Activated CD8-positive, alpha-beta memory T cell treated with anti-CD3 and anti-CD28 coated beads for 24 hours (primary cell): ENCODE measurements around the gene TTC19.
"Not testable (repeated sequence)": the region's sequence is repeated elsewhere in the genome, so short reads cannot be mapped to it uniquely, and the experiment has no call there.

Experiments used
- DNase-seq: peaks from one replicate; pipeline ENCODE4 v3.0.0-alpha.2; 2020

Gene TTC19

DNA sequence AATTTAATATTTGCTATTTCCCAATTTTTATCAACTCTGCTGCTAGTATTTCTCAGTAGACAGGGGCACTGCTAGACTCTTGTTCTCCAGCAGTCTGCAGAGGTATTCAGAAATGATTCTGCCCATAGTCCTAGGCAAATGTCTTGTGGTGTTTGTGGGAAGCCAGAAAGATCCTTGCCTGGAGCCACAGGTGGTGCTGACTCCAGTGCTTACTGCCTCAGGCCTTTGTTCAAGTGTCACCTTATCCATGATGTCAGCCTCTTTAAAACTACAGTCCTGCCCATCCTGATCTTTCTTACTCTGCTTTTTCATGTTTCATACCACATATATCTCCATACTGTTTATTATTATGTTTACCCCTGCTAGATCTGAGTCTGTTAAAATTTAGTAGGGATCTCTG is 26.6 kb upstream of the TTC19 start:
- DNase-seq, result no peak

DNA sequence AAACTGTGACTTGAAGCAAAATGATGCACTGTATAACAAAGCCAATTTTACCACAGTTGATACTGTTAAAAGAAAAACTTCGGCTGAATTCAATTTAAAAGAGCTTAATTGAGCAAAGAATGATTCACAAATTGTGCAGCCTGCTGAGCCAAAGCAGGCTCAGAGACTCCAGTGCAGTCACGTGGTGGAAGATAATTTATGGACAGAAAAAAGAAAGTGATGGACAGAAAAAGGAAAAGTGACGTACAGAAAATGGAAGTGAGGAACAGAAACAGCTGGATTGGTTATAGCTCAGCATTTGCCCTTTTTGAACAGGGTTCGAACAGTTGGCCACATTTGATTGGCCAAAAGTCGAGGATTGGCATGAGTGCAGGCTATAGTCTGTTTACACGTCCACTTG is 25.8 kb upstream of the TTC19 start:
- DNase-seq, result no peak

DNA sequence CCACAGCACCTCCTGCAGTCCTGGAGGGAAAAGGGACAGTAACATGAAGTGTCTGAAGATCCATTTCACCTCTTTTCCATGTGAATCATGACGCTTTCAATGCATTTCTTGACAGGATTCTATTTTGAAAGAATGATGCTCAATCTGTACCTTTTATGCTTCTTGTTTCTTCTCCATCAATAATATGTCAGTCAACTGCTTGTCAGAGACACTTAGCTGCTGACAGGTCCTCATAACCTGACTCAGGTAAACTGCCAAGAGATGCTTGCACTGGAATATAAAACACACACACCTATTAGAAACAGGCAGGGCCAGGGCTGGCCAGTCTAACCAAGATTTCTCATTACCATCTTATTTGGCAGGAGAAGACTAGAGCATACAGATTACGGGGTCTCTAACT is 21.7 kb upstream of the TTC19 start:
- no peak for DNase-seq

GRCh38 chr17:15978606-15979005 is 21.0 kb upstream of the TTC19 start:
- DNase-seq, result no peak

DNA sequence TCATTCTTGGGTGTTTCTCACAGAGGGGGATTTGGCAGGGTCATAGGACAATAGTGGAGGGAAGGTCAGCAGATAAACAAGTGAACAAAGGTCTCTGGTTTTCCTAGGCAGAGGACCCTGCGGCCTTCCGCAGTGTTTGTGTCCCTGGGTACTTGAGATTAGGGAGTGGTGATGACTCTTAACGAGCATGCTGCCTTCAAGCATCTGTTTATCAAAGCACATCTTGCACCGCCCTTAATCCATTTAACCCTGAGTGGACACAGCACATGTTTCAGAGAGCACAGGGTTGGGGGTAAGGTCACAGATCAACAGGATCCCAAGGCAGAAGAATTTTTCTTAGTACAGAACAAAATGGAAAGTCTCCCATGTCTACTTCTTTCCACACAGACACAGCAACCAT is 20.6 kb upstream of the TTC19 start:
- not testable (repeated sequence) for DNase-seq

- DNase-seq, result no peak
Observed at GRCh38 chr17:15981208-15981607, 18.4 kb upstream of the TTC19 start.

DNA sequence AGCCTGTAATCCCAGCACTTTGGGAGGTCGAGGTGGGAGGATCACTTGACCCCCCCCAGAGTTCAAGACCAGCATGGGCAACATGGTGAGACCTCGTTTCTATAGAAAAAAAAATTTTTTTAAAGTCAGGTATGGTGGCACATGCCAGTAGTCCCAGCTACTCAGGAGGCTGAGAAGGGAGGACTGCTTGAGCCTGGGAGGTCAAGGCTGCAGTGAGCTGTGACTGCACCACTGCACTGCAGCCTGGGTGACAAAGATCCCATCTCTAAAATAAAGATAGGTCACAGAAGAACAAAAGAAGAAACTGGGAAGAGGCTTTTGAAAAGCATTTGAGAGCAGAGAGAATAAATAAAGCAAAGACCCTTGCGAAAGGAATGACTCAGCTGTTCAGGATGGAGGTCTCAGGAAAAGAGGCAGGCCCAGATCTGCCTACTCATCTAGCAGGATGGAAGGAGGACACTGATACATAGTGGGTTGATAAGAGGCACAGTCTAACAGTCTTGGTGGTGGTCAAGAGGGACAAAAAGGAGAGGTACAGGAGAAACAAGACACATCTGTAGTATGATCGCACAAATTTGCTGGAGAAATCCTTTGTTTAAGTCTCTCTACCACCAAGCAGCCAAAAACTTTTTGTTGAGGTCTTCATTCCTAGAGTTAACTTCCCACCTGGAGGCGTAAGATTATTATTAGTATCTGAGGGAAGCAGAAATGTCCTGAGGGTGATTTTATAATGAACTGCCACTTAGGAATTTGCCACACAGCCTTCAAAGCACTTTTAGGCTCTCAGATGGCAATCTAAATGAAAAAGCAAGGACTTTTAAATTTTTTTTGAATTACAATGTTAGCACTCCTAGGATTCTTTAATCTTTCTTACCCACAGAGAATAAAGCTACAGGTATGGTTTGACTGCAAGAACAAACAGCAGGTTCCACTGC is 17.7 kb upstream of the TTC19 start:
- no peak for DNase-seq

DNA sequence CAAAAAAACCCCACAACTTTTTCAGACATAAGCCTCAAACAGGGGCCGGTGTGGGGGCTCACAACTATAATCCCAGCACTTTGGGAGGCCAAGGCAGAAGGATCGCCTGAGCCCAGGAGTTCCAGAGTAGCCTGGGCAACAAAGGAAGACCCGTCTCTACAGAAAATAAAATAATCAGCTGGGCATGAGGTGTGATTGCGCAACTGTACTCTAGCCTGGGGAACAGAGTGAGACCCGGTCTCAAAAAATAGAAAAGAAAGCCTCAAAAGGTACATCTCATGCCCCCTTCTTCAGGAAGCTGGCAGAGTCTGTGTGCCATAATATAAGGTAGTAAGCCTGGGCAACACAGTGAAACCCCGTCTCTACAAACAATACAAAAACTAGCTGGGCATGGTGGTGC is 3.3 kb upstream of the TTC19 start:
- no peak for DNase-seq

GRCh38 chr17:15998031-15998562 is 1.5 kb upstream of the TTC19 start:
- DNase-seq, result no peak

- no peak for DNase-seq
Observed at GRCh38 chr17:15999974-16000827, 577 bp downstream of the TTC19 start.

- DNase-seq, result no peak
Observed at GRCh38 chr17:16001226-16001897, 1.7 kb downstream of the TTC19 start.

- DNase-seq, result no peak
Observed at GRCh38 chr17:16002708-16003260, 3.2 kb downstream of the TTC19 start.

DNA sequence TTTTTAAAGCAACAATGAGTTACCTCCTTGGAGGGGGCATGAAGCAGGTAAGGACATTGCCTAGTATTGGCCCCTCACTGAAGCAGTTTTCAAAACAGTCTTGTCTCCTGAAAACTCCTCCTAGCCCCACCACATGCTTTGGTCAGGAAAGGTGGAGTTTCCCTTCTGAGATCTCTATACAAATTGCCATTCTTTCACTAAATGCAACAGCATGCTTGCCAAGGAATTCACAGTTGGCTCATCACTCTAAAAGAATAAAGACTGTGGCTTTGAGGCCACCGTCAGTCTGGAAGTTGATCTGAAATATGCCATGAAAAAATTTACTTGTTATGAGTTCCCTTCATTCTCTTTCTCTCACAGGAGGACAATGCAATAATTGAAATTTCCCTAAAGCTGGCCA is 4.2 kb downstream of the TTC19 start:
- DNase-seq, result no peak

DNA sequence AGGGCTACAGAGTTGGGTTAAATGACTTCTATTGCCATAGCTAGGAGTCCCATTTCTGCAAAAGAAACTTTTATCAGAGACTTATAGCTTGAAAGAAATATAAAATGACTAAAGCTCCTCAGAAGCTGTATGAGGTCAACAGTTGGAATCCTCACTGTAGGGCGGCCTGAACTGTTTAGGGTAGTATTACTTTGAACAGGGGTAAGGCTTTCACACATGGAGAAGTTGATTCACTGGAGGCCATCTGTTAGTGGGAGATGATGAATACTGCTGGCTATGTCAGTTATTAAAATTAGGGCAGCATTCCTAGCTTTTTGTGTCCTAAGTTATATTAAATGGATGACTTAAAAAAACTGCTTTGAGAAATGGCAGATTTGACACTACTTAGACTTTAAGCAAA is 6.0 kb downstream of the TTC19 start:
- no peak for DNase-seq

DNA sequence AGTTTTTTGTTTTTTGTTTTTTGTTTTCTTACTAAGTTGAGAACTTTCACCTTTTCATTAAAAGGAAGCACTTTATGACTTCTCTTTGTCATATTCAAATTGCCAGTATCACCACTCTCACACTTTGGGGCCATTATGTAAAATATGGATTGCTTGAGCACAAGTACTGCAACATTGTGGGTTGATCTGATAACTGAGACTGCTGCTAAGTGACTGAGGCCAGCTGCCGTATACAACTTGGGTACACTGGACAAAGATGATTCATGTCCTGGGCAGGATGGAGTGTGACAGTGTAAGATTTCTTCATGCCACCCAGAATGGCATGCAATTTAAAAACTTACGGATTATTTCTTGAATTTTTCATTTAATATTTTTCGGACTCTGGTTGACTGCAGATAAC is 7.8 kb downstream of the TTC19 start:
- no peak for DNase-seq

GRCh38 chr17:16013943-16014407 is 14.4 kb downstream of the TTC19 start:
- DNase-seq, result no peak

DNA sequence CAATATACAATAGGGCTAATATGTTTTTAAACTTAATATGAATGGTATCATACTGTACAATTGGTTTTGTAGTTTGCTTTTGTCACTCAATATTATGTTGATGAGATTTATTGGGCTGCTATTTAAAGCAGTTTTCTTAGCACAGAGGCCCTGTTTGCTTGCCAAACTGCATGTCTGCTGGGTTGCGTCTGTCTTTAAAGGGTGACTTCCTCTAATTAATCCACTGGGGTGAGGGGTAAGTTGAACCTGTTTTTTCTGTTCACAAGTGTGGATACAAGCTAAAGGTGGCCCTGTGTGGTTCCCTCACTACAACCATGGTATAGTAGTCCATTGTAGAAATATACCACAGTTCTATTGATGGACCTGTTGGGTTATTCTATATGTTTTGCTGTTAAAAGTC is 19.7 kb downstream of the TTC19 start:
- DNase-seq, result no peak

DNA sequence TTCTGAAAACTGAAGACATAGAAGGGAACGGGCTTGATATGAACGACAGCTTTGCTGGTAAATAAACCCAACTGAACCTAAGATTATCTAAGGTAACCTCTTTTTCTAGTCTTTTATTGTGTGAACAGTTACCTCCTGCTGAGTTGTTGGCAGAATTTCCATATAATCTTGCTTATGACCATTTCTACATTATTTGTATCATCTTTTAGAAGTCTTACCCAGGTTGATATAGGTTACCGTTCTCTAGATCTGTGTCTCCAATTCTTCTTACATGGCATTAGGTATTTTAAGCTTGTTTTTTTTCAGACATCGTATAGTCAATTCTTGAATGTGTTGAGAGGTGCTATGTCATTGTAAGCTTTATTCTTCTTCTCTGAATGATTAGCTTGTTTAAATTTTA is 24.3 kb downstream of the TTC19 start:
- no peak for DNase-seq

- DNase-seq, result no peak
Observed at GRCh38 chr17:16025202-16025601, 25.6 kb downstream of the TTC19 start.

DNA sequence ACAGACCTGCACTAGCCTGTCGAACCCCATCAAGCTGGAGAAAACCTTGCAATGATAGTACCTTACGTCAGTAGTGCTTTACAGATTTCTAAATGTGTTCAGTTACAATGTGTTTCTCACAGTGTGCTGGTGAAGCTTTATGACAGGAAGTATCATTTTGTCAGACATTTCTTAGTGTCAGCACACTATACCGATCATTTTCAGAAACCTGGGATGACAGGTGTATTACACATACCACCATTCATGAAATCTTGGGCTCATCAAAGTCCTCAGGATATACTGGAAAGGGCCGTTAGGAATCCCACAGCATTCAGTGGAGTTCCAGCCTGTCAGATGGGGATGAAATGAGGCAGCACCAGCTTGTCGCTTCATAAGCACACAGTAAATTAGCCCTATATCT is 27.3 kb downstream of the TTC19 start:
- no peak for DNase-seq

GRCh38 chr17:16027708-16028584 is 28.3 kb downstream of the TTC19 start:
- DNase-seq, result peak; percentile 66
